Nasal cavity respiratory epithelium epithelial cell of viscerocranial mucosa (primary cell): ENCODE measurements around the gene ERC2. TPM values are rescaled to one million over a fixed set of nuclear protein-coding genes. Genes with fewer than 3 reads are reported as not detected.

Source experiments
- total RNA-seq: library from RNA; depleted of rRNA; stranded (reverse); fragments of >200 nt; gene quantifications from 2 replicates; pipeline ENCODE4 v1.2.3, GENCODE V29; 2014

Gene ERC2
- total RNA-seq: 0.21 and 0.34 TPM in 2 replicates

GRCh38 chr3:56468184-56469106 is at the start of gene ERC2:
TSS of gene ERC2 (minus strand) at chr3:56468467.

GRCh38 chr3:55486857-55487380 is 981.3 kb downstream of the ERC2 start, which contains the start of gene WNT5A:
TSS of gene WNT5A (minus strand) at chr3:55487306. CDS start at chr3:55486985, 321 bp downstream.

Other genes with a start within 250 kb of the ERC2 start
- gene CCDC66, start 88.7 kb upstream of the ERC2 start, total RNA-seq: 17.1 and 30.0 TPM in 2 replicates
- 58.8 and 104 TPM in 2 replicates for gene TASOR, start 214.8 kb upstream of the ERC2 start, total RNA-seq